Natural killer cell treated with Interleukin-12 subunit alpha and Interleukin-12 subunit beta and Interleukin-15 and Interleukin-18, amount 100 ng/mL, for 72 hours (primary cell): ENCODE results near the gene LPAR3. TPM values are rescaled to one million over a fixed set of nuclear protein-coding genes. Genes with fewer than 3 reads are reported as not detected.

Experiments
- ATAC-seq, 2 donors: fragments of 150-1000 bp; cut with Tn5 transposase in 1 of 2; sonication (Bioruptor Pico), chemical (Tn5 transposase) in 1 of 2; 2 replicates each; pipeline ENCODE4 v1.10.0; 2021
- DNase-seq: peaks from one replicate; pipeline ENCODE4 v3.0.0; 2022; ENCODE audit warnings: low spot score
- H3K27ac Mint-ChIP-seq, 2 donors: 1 replicate in 1 of 2; 2 replicates in 1 of 2; pipeline ENCODE4 v1.8.0; 2022; ENCODE audit warnings: mixed read lengths in 2 of 2, mild to moderate bottlenecking in 1 of 2, moderate library complexity in 1 of 2
- H3K27me3 Mint-ChIP-seq, 2 donors: 1 replicate in 1 of 2; 2 replicates in 1 of 2; pipeline ENCODE4 v1.8.0; 2022; ENCODE audit warnings: mixed read lengths in 2 of 2
- H3K36me3 Mint-ChIP-seq: one replicate; pipeline ENCODE4 v1.8.0; 2022; ENCODE audit warnings: mixed read lengths
- H3K4me1 Mint-ChIP-seq, 2 donors: 1 replicate in 1 of 2; 2 replicates in 1 of 2; pipeline ENCODE4 v1.8.0; 2022; ENCODE audit warnings: low read depth in 2 of 2, mixed read lengths in 2 of 2, mild to moderate bottlenecking in 1 of 2
- H3K4me3 Mint-ChIP-seq: one replicate; pipeline ENCODE4 v1.8.0; 2022; ENCODE audit warnings: mixed read lengths
- H3K9me3 Mint-ChIP-seq: 2 replicates; pipeline ENCODE4 v1.8.0; 2022; ENCODE audit warnings: mixed read lengths
- total RNA-seq, 2 donors: library from RNA; stranded (reverse); gene quantifications; one replicate each; pipeline ENCODE4 v1.2.3, GENCODE V29; 2022

LPAR3 gene
- total RNA-seq, 2 donors from 2014 or later, result 0.90 to 1.4 TPM

- peaks cover 14 to 19% of the 10 kb centered on the region in 2 donors for H3K27me3 Mint-ChIP-seq
- H3K4me3 Mint-ChIP-seq, result no peak overlapping the region
- peaks cover 28 to 31% of the 10 kb centered on the region in 2 donors for H3K4me1 Mint-ChIP-seq
- DNase-seq (no peak), ATAC-seq (no peak)
- no peaks in the 10 kb centered on the region for H3K9me3 Mint-ChIP-seq
- peak overlapping the region; percentile 32 to 52 for H3K27ac Mint-ChIP-seq
- no peaks in the 10 kb centered on the region for H3K36me3 Mint-ChIP-seq
Measured at GRCh38 chr1:84861516-84861915, 31.5 kb downstream of the LPAR3 start.

- H3K36me3 Mint-ChIP-seq, result no peaks in the 10 kb centered on the region
- no peak for ATAC-seq
Measured at GRCh38 chr1:84859866-84860265, 33.1 kb downstream of the LPAR3 start.

GRCh38 chr1:84857906-84858305 is 35.1 kb downstream of the LPAR3 start:
- H3K4me1 Mint-ChIP-seq, result peaks cover 35 to 49% of the 10 kb centered on the region in 2 donors

More at GRCh38 chr1:84859866-84860265, 33.1 kb downstream of the LPAR3 start:
- no peak for DNase-seq
- no peak overlapping the region for H3K27ac Mint-ChIP-seq
- H3K4me1 Mint-ChIP-seq, result peaks cover 31 to 40% of the 10 kb centered on the region in 2 donors
- no peak overlapping the region for H3K4me3 Mint-ChIP-seq
- no peaks in the 10 kb centered on the region for H3K9me3 Mint-ChIP-seq
- H3K27me3 Mint-ChIP-seq, result peaks cover 13 to 14% of the 10 kb centered on the region in 2 donors

GRCh38 chr1:84856726-84857270 is 36.2 kb downstream of the LPAR3 start:
- ATAC-seq (no peak), DNase-seq (no peak)
- no peak overlapping the region for H3K27ac Mint-ChIP-seq
- H3K27me3 Mint-ChIP-seq, result peaks cover 6 to 12% of the 10 kb centered on the region in 2 donors
- peaks cover 31 to 42% of the 10 kb centered on the region in 2 donors for H3K4me1 Mint-ChIP-seq
- no peaks in the 10 kb centered on the region for H3K9me3 Mint-ChIP-seq
- H3K36me3 Mint-ChIP-seq, result no peaks in the 10 kb centered on the region
- H3K4me3 Mint-ChIP-seq, result no peak overlapping the region

More at GRCh38 chr1:84857906-84858305, 35.1 kb downstream of the LPAR3 start:
- no peak overlapping the region for H3K4me3 Mint-ChIP-seq
- no peaks in the 10 kb centered on the region for H3K36me3 Mint-ChIP-seq
- H3K27ac Mint-ChIP-seq, result no peak overlapping the region
- no peaks in the 10 kb centered on the region for H3K9me3 Mint-ChIP-seq
- peaks cover 9 to 12% of the 10 kb centered on the region in 2 donors for H3K27me3 Mint-ChIP-seq
- DNase-seq (no peak), ATAC-seq (no peak)

- Mint-ChIP-seq H3K27ac (peak overlapping the region in 1 of 2 donors; percentile 89), H3K9me3 (no peaks in the 10 kb centered on the region), H3K27me3 (peaks cover 3 to 12% of the 10 kb centered on the region in 2 donors), H3K4me1 (peaks cover 25 to 35% of the 10 kb centered on the region in 2 donors), H3K36me3 (no peaks in the 10 kb centered on the region), H3K4me3 (no peak overlapping the region)
- DNase-seq (no peak), ATAC-seq (no peak)
Measured at GRCh38 chr1:84855691-84856630, 37.0 kb downstream of the LPAR3 start.

- peaks cover 25 to 31% of the 10 kb centered on the region in 2 donors for H3K4me1 Mint-ChIP-seq
- no peak overlapping the region for H3K4me3 Mint-ChIP-seq
Measured at GRCh38 chr1:84855168-84855567, 37.8 kb downstream of the LPAR3 start.

GRCh38 chr1:84853741-84854721 is 39.0 kb downstream of the LPAR3 start:
- H3K36me3 Mint-ChIP-seq, result no peaks in the 10 kb centered on the region
- DNase-seq (no peak), ATAC-seq (peak; percentile 93 to 98)
- peaks cover 3 to 6% of the 10 kb centered on the region in 2 donors for H3K27me3 Mint-ChIP-seq
- H3K27ac Mint-ChIP-seq, result peak overlapping the region; percentile 80 to 89
- peaks cover 25 to 30% of the 10 kb centered on the region in 2 donors for H3K4me1 Mint-ChIP-seq
- H3K4me3 Mint-ChIP-seq, result peak overlapping the region; percentile 85
- H3K9me3 Mint-ChIP-seq, result no peaks in the 10 kb centered on the region

More at GRCh38 chr1:84855168-84855567, 37.8 kb downstream of the LPAR3 start:
- no peaks in the 10 kb centered on the region for H3K9me3 Mint-ChIP-seq
- peaks cover 3 to 8% of the 10 kb centered on the region in 2 donors for H3K27me3 Mint-ChIP-seq
- H3K27ac Mint-ChIP-seq, result peak overlapping the region in 1 of 2 donors; percentile 89
- ATAC-seq (no peak), DNase-seq (no peak)
- H3K36me3 Mint-ChIP-seq, result no peaks in the 10 kb centered on the region

- Mint-ChIP-seq H3K4me1 (peaks cover 29 to 30% of the 10 kb centered on the region in 2 donors), H3K36me3 (no peaks in the 10 kb centered on the region), H3K9me3 (no peaks in the 10 kb centered on the region), H3K27ac (no peak overlapping the region), H3K27me3 (peaks cover 0 to 6% of the 10 kb centered on the region in 2 donors), H3K4me3 (no peak overlapping the region)
- no peak for ATAC-seq
- DNase-seq, result no peak
Measured at GRCh38 chr1:84851839-84852238, 41.2 kb downstream of the LPAR3 start.

- peaks cover 0 to under 1% of the 10 kb centered on the region in 2 donors for H3K27me3 Mint-ChIP-seq
- peaks cover 18 to 20% of the 10 kb centered on the region in 2 donors for H3K4me1 Mint-ChIP-seq
- H3K36me3 Mint-ChIP-seq, result no peaks in the 10 kb centered on the region
- ATAC-seq (no peak), DNase-seq (no peak)
- no peak overlapping the region for H3K27ac Mint-ChIP-seq
- no peak overlapping the region for H3K4me3 Mint-ChIP-seq
- H3K9me3 Mint-ChIP-seq, result no peaks in the 10 kb centered on the region
Measured at GRCh38 chr1:84849357-84849975, 43.5 kb downstream of the LPAR3 start.

GRCh38 chr1:84847253-84848250 is 45.5 kb downstream of the LPAR3 start:
- no peak for DNase-seq
- Mint-ChIP-seq H3K27me3 (peaks cover 6 to 7% of the 10 kb centered on the region in 2 donors), H3K9me3 (no peaks in the 10 kb centered on the region), H3K27ac (peak overlapping the region in 1 of 2 donors; percentile 47), H3K36me3 (no peaks in the 10 kb centered on the region), H3K4me3 (no peak overlapping the region), H3K4me1 (peaks cover 0 to 6% of the 10 kb centered on the region in 2 donors)
- ATAC-seq, result peak in 1 of 2 donors; percentile 38

GRCh38 chr1:84846387-84846786 is 46.6 kb downstream of the LPAR3 start:
- Mint-ChIP-seq H3K4me3 (no peak overlapping the region), H3K27me3 (peaks cover 9 to 12% of the 10 kb centered on the region in 2 donors), H3K27ac (no peak overlapping the region), H3K4me1 (peaks cover 0 to 4% of the 10 kb centered on the region in 2 donors), H3K36me3 (no peaks in the 10 kb centered on the region), H3K9me3 (no peaks in the 10 kb centered on the region)
- DNase-seq (no peak), ATAC-seq (no peak)

- H3K36me3 Mint-ChIP-seq, result no peaks in the 10 kb centered on the region
Measured at GRCh38 chr1:84845357-84845756, 47.6 kb downstream of the LPAR3 start.

More at GRCh38 chr1:84845357-84845756, 47.6 kb downstream of the LPAR3 start:
- Mint-ChIP-seq H3K9me3 (no peaks in the 10 kb centered on the region), H3K27me3 (peaks cover 9 to 14% of the 10 kb centered on the region in 2 donors), H3K27ac (no peak overlapping the region), H3K4me3 (no peak overlapping the region), H3K4me1 (peaks cover 0 to 4% of the 10 kb centered on the region in 2 donors)
- no peak for DNase-seq
- no peak for ATAC-seq
